NCI-H526 treated with DMSO at 0.1 percent for 48 hours (cell line): ENCODE results near the gene SLIT3.
"Not testable (repeated sequence)": the region's sequence is repeated elsewhere in the genome, so short reads cannot be mapped to it uniquely, and the experiment has no call there.

ENCODE experiments used
- DNase-seq: peaks from one replicate; lab custom pipeline; 2025; lab: John Stamatoyannopoulos, UW

The SLIT3 gene

DNA sequence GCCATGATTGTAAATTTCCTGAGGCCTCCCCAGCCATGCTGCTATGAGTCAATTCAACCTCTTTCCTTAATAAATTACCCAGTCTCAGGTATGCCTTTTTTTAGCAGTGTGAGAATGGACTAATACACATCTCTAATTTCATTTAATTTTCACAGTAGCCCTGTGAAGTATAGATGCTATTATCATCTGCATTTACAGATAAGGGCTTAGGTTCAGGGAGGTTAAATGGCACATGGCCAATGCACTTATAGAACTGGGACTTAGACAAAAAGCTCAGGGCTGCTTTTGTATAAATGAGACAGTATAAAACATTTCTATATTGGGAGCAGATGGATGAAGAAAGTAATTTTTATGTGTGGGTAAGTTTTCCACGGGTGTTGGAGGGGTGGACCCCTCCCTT, 658.9 kb downstream of the SLIT3 start:
- no peak for DNase-seq

DNA sequence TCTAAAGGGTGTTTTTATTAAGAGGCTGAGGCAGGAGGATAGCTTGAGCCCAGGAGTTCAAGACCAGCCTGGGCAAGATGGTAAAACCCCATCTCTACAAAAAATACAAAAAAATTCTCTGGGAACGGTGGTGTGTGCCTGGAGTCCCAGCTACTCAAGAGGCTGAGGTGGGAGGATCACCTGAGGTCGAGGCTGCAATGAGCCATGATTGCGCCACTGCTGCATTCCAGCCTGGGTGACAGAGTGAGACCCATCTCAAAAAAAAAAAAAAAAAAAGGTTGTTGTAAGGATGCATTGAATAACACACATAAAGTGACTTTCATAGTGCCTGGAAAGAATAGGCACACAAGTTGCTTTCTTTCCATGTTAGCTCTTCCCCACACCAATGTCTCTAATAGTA, 662.1 kb downstream of the SLIT3 start:
- not testable (repeated sequence) for DNase-seq

DNA sequence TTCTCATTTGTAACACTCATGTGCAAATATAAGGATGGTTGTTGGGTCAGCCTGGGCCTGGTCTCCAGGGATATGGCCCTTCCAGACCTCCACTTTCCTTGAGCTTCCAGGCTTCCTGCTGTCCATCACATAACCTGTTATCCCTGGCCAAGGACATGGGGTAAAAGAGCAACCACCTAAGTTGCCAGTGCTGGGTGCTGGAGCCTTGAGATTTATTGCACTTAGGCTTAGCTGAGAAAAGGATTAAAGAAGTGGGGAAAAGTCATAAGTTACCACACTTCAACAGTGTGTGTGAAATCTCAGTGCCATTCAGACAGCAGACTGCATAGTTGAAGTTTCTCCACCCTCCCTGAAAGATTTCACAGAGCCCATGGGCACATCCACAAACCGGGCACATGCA, 663.1 kb downstream of the SLIT3 start:
- DNase-seq: no peak

DNA sequence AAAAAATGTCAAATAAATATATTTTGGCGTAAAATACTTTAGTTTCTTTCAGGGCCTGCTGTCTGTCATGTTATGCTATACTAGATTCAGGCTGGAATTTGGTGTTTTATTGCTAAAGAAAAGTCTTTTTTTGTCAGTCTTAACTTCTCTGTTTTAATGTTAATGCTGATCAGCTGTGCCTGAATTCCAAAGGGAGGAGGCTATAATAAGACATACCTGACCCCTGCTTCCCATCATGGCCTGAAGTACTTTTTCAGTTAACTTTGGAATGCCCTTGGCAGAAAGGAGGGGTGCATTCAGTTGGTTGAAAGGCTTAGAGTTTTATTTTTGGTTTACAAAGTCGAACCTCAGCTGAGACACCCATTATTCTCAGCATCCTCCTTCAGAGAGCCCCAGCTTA, 663.7 kb downstream of the SLIT3 start:
- DNase-seq: no peak

DNA sequence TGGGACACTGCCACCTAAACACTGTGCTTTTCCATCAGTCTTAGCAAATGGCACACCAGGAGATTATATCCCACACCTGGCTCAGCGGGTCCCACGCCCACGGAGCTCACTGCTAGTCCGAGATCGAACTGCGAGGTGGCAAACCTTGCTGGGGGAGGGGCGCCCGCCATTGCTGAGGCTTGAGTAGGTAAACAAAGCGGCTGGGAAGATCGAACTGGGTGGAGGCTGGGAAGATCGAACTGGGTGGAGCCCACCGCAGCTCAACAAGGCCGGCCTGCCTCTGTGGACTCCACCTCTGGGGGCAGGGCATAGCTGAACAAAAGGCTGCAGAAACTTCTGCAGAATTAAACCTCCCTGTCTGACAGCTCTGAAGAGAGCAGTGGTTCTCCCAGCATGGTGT, 670.0 kb downstream of the SLIT3 start:
- not testable (repeated sequence) for DNase-seq

DNA sequence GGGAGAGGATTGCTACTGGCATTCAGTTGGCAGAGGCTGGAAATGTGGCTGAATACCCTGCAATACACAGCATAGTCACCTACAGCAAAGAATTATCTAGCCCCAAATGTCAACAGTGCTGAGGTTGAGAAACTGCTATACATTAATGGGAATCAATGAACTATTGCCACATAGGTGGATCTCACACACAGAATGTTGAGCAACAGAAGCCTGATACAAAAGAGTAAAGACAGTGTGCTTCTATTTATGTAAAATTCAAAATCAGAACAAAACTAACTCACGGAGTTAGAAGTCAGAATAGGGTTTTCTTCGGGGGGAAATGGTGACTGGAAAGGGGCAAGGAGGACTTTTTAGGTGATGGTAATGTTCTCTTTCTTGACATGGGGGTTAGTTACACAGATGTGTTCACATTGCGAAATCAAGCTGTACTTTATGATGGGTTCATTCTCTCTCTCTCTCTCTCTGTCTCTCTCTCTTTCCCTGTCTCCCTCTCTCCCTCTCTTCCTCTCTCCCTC, 676.0 kb downstream of the SLIT3 start:
- no peak for DNase-seq

DNA sequence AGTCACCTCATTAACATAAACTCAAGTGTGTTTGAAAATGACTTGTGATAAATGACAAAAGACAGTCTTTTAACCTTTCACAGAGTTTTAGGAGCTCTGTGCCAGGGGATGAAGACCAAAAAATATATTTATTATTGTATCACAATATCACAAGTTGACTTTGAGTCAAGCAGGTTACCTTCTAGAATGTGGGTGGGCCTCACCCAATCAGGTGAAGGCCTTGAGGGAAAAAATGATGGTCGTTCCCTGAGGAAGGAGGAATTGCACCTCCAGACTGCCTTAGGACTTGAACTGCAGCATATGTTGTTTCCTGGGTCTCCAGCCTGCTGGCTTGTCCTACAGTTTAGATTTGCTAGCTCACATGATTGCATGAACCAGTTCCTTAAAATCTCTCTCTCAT, 680.1 kb downstream of the SLIT3 start:
- no peak for DNase-seq

DNA sequence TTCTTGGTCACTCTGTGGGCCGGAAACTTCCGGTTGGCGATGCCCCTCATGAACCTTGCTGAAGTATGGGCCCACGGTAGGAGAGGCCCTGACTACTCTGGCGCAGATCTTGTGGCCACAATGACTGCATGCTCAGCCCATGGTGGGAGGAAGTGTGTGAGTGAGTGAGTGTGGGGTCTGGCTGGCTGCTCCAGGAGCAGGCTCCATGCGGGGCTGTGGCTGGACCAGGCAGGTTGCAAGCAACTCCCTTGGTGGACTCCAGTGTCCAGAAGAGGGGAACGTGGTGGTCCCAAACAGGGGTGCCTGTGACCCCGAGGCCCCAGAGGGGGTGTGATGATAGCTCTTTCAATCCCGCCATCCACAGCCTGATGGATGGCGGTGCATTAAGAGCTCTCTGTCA, 686.3 kb downstream of the SLIT3 start:
- no peak for DNase-seq

DNA sequence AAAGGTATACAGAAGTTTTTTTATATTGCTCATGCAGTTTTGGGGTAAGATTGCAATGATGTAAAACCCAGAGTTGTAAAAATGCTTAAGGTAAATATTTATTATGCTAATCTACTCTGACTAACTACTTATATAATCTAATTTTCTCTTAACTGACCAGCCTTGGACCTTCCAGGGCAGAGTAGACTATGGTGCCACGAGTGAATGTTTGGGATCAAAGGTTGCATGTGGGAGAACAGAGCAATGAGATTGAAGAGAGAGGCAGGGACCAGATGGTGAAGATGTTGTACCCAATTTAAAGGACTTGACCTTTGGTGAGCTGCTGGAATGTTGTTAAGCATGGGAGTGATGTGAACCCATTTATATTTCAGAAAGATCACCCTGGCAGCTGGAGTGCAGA, 686.9 kb downstream of the SLIT3 start:
- no peak for DNase-seq

DNA sequence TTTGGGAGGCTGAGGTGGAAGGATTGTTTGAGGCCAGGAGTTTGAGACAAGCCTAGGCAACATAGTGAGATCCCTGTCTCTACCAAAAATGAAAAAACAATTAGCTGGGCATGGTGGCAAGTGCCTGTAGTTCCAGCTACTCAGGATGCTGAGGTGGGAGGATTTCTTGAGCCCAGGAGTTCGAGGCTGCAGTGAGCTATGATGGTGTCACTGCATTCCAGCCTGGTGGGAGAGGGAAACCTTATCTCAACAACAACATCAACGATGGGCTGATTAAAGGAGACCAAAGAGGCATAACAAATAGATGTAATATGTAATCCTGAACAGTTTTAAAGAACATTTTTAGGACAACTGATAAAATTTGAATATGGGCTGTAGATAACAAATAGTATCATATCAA, 687.5 kb downstream of the SLIT3 start:
- no peak for DNase-seq

DNA sequence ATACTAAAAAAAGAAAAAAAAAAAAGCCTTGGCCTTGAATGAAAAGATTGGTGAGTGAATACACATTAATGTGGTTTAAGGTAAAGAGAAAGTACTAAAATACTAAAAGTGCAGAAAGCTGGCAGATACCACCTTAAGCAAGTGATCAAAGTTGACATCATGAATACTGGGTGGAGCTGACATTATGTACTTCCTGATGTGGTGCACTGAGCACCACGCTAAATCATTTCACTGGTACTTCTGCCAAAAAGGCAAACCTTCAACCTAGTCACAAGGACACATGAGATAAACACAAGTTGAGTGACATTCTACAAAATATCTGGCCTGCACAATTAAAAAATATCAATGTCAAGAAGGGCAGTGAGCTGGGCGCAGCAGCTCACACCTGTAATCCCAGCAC, 687.9 kb downstream of the SLIT3 start:
- no peak for DNase-seq

DNA sequence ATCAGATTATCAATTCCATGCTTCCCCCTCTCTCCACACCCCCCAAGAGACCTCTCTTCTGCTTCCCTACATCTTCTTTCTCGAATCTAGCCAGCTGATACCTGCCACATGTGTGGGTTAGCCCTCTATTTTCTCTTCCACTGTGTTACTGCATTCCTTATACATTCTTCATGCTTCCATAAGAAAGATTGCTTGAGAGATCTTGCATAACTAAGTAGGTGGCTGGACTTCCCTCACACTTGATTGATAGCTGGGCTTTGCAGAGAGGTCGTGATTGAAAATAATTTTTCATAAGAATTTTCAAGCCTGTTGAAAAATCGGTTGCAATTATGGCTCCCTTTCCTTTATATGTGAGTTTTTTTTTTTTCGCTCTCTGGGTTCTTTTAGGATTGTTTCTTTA, 688.8 kb downstream of the SLIT3 start:
- no peak for DNase-seq
